IPS DF 19.7 (cell line): ENCODE data around the gene MLH1.
"Not testable (repeated sequence)": the region's sequence is repeated elsewhere in the genome, so short reads cannot be mapped to it uniquely, and the experiment has no call there.

Source experiments
- DNase-seq: peaks from one replicate; pipeline ENCODE4 v3.0.0-alpha.2; 2013; ENCODE audit warnings: low read depth, low spot score

The MLH1 gene

DNA sequence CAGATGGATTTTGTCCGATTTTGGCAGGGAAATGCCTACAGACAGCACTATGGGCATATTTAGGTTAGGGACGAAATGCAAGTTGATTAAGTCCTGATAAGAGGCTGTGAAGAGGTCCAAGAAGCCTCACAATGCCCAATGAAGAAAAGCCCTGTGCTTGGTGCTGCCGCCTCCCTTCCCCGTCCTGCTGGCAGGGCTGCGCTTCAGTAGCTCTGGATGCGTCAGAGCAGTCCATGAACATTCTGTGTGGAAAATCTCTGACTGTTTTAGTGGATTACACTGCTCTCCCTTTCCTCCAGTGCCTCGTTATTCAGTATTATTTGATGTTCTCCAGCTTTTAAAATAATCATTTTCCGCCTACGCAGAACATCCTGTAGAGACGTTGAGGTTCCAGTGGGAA lies 39.6 kb downstream of the MLH1 start:
- no peak for DNase-seq

DNA sequence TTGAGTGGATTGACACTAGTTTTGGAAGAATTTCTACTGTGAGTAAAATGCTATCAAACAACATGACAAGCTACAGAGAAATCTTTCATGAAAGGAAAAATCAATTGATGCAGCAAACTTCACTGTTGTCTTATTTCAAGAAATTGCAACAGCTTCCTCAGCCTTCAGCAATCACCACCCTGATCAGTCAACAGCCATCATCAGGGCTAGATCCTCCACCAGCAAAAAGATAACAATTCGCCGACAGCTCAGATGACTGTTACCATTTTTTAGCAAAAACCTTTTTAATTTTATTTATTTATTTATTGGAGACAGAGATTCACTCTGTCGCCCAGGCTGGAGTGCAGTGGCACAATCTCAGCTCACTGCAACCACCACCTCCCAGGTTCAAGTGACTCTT lies 44.0 kb downstream of the MLH1 start:
- no peak for DNase-seq

DNA sequence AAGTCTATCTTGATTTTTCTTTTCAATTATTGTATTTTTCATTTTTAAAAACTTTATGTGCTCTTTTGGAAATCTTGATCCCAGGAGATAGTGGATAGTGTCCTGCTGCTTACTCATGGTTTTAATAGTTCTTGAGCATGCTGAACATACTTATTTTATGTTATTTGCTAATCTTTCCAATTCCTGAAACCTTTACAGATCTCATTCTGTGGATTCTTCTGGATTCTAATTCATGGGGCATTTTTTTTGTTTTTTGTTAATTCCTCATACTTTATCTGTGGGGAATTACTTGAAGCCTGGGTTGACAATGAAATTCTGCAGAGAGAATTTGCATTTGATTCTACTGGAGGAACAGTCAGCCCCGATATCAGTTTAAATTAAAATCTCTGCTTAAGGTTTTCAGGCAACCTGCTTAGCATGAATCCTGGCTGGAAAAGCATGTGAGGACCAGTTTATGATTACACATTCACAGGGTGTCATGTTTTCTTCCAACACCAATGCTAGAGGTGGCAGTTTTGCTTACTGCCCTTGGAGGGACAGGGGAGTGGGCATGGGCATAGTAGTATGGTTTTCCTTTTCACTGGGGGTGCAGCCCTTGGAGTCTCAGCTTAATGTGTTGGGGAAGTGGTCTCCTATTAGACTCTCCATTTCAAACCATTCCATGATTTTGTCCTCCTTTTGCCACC lies 46.0 kb downstream of the MLH1 start:
- DNase-seq = no peak

DNA sequence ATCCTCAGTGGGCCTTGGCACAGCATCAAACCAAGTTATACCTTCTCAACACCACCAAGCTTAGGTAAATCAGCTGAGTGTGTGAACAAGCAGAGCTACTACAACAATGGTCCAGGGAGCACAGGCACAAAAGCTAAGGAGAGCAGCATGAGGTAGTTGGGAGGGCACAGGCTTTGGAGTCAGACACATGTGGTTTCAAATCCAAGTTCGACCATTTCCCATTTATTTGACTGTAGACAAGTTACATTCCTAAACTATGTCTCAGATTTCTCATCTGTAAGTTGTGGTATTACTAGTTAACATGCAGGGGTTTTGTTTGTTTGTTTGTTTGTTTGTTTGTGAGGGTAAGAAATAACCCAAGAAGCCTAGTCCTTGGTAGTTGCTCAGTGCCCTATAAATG lies 46.9 kb downstream of the MLH1 start:
- no peak for DNase-seq

DNA sequence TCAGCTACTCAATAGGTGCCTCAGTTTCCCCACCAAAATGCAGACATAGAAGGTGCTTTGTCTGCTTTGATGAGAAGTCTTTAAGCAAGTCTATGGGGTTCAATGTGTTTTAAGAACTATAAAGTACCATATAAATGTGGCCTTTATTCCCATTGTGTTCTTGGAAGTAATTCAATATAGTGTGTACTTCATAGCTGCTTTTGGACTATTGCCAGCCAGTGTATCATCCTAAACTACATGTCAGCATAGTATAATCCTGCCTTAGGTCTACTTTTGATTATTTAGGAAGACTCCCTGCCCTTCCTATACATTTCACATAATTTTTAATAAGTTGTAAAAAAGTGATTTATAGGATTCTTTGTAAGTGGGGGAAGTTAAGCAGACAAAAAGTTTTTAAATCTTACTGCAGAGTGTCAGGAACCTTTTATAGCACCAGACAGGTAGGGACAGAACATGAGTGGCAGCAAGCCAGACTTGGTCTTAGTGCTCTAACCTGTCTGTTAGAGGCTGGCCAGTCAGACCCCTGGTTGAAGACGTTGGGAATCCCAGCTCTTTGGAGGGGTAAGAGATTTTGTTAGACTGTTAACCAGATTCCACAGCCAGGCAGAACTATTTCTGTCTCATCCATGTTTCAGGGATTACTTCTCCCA lies 48.4 kb downstream of the MLH1 start:
- DNase-seq = no peak

DNA sequence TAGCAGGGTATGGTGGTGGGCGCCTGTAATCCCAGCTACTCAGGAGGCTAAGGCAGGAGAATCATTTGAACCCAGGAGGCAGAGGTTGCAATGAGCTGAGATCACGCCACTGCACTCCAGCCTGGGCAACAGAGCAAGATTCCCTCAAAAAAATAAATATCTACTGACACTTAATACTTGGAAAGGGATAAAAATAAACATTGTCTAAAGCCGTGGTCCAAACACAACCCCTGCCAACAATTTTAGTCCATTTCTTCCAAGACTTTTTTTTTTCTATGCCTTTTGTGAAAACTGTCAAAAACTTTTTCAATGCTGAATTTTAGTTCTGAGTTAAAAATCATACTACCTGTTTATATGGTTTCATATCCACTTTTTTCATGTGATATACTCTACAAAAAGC lies 49.4 kb downstream of the MLH1 start:
- not testable (repeated sequence) for DNase-seq

DNA sequence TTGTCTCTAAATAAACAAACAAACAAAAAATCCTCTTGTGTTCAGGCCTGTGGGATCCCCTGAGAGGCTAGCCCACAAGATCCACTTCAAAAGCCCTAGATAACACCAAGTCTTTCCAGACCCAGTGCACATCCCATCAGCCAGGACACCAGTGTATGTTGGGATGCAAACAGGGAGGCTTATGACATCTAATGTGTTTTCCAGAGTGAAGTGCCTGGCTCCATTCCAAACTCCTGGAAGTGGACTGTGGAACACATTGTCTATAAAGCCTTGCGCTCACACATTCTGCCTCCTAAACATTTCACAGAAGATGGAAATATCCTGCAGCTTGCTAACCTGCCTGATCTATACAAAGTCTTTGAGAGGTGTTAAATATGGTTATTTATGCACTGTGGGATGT lies 57.0 kb downstream of the MLH1 start:
- no peak for DNase-seq

DNA sequence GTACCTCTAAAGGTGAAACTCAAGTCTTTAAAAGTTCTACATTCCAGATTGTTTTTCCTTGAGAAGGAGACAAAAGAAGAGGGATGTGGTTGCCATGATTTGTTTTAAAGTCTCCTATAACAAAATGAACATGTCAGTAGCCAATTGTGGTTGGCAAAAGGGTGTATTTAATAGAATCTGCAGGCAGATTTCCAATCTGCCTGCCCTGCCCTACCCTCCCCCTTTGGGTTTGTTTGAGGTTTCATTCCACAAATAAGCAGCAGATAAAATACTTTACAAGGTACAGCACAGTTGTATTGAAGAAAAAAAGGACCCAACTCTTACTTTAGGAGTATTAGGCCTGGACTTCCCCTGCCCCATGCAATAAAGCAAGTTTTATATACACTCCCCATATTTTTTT lies 59.5 kb downstream of the MLH1 start:
- no peak for DNase-seq

DNA sequence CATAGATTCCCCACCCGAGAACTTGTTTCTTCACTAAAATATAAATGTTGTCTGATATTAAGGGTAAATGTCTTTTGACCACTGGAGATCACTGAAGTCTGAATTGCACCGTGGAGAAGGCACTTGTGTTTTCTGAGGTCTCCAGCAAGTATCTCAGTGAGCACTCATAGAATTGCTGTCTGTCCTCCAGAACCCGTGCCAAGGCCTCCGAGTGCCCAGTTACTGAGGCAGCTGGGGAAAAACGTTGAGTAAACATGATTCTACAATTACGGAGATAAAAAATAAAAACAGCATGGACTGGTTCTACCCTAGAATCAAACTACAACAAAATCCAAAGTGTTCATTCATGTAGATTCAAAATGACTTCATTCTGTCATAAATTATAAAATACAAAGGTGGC lies 60.0 kb downstream of the MLH1 start:
- no peak for DNase-seq

DNA sequence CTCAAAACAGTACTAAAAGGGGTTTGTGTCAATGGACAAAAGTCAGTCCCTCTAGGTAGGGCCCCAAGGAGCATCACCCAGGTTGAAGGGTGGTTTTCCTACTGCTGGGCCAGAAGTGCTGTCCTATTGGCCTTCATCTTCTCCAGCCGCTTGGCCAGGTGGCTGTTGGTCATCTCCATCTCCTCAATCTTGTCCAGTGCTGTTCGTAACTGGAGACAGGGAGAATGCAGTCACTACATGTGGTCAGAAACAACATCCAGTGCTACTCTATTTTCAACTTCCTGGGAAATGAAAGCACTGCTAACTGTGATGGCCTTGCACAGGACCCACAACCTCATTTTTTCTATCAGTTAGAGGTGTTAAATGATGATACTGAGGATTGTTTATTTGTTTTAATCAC lies 60.4 kb downstream of the MLH1 start:
- no peak for DNase-seq

DNA sequence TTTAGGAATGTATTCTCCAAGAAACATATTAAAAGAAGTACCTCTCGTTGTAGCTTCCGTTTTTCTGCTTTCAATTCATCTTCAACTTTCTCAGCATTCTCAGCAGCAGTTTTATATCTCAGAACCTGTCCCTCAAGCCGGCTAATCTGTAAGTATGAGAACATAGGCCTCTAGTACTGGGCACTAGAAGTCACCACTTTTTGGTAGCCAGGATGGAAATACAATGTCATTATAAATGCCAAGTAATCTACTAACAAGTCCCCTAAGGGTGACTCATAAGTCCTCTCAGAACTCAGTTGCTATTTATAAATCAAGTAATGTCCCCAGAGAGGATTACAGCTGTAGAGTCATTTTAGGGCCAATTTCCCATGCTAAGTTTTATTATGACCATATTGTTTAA lies 61.1 kb downstream of the MLH1 start:
- no peak for DNase-seq

DNA sequence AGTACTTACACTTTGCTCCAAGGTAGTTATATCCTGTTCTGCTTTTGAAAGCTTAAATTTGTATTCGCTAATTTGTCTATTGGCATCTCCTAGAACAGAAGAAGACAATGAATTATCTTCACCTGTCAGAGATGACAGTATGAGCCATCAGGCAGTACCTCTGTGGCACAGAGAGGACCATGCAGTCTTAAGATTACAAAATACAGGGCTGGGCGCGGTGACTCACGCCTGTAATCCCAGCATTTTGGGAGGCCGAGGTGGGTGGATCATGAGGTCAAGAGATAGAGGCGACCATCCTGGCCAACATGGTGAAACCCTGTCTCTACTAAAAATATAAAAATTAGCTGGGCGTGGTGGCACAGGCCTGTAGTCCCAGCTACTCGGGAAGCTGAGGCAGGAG lies 61.8 kb downstream of the MLH1 start:
- not testable (repeated sequence) for DNase-seq

DNA sequence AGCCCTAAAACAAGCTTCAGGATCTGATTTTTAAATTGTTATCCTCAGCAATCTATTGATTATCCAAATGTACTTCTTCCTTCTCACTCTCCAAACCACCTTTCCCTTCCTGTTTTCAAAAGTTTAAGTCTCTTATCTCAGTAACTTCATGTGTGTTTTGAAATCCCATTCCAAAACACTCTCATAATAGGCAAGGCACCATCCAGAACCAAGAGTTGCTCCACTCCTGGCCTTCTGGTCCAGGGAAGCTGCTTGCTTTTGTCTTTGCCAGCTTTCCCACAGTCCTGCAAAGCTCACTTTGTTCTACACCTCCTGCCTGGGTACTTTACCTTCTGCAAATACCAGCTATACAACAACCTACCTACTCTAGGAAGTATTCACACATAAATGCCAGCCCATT lies 63.5 kb downstream of the MLH1 start:
- DNase-seq = no peak

DNA sequence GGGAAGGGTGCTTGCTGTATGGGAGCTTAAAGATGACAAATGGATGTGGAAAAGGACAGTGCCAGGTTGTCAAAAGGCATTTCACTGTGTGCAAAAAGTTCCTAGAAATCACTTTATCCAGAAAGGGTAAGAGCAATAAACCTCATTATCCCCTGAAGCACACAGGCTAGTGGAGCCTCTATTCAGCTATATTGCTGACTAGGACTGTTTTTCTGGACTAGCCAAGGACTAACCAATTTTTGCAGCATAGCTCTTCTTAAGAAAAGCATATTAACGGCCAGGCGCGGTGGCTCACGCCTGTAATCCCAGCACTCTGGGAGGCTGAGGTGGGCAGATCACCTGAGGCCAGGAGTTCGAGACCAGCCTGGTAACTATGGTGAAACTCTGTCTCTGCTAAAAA lies 64.8 kb downstream of the MLH1 start:
- DNase-seq = no peak

DNA sequence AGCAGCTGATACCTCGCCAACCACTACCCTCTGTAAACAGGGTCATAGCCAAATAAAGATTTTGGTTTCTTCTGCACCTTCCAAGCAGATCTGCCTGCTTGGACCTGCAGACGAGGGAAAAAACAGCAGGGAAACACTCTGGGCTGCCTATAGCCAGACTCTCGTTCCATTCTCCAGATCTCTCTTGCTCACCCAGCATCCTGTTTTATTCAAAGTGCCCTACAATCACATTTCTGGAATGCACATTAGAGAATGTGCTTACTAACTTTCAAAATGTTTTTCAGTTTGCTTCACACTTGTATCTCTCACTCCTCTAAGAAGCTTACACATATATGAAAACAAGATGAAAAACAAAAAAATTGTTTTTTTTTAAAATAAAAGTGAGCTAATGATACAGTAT lies 71.4 kb downstream of the MLH1 start:
- no peak for DNase-seq

DNA sequence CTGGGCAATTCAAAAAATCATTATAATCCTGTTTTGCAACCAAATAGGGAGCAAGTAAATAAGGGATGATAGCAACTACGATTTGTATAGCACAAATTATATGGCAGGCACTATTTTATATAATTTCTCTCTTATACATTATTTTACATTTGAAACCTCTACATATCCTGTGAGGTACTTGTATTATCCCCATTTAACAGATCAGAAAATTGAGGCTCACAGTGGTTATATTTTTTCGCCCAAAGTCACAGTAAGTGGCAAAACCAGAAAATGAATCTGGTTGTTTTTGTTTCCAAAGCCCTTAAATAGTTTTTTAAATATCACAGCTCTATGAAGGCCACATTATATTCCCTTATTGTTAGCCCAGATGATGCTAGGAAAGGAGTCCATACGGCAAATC lies 74.3 kb downstream of the MLH1 start:
- no peak for DNase-seq

DNA sequence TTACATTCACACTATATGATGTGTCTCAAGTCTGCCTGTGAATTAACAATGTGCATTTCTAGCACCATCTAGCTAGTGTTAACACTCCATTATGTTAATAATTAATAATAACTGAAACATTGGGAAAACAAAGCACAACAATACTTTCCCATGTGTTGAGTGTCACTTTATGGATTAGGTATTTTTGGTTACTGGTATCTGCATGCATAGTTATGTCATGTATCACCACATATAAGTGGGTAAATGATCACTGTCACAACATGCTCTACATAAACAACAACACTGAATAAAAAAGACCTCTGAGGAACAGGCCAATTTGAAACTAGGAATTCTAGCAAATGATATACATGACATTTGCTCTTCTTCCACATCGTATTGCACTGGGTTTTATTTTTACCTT lies 74.7 kb downstream of the MLH1 start:
- no peak for DNase-seq

DNA sequence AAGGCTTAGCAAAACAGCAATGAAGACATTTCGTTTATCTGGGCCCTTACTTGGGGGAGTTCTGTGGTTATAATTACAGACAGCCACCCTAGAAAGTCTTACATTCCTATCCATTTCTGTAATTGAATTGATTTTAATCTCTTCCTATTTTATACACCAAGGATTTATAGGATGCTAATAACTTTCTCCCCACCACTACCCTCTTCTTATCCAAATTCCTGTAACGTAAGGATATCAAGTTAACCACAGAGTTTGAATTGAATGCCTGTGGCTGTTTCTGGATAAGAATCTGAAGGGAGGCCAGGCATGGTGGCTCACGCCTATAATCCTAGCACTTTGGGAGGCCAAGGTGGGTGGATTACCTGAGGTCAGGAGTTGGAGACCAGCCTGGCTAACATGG lies 78.6 kb downstream of the MLH1 start:
- DNase-seq = no peak

DNA sequence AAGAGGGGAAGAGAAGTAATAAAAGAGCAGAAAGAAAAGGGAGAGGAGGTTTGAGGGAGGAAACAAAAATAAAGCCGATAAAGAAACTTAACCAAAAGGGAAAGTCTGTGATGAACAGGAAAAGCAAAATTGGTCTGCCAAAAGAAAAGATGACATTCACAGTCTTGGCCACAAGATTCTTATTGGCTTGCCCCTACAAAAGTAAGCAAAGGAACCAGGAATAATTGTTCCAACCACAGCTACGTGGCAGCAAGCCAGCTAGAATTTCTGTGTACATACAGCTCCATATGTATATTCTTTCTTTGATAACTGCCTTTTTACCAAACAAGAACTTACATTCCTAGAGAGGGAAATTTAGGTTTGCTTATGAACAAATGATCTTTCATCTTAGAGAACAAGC lies 79.6 kb downstream of the MLH1 start:
- no peak for DNase-seq

DNA sequence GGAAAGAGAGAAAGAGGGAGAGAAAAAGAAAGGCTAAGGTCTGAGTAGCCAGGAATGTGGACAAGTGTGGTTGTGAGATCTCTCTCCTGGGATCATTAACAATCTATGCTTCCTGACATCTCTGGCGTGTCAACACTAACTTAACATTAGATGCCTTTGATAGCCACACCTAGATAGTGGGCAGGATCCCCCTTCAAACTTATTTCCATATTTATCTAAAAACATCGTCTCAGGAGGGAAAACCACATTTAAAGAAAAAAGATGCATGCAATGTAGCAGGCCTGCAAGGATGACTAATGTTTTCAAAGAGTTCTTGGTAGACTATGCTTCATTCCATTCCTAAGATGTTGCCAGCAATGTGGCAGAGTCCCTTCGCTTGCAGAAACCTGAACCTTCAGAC lies 80.9 kb downstream of the MLH1 start:
- DNase-seq = no peak

DNA sequence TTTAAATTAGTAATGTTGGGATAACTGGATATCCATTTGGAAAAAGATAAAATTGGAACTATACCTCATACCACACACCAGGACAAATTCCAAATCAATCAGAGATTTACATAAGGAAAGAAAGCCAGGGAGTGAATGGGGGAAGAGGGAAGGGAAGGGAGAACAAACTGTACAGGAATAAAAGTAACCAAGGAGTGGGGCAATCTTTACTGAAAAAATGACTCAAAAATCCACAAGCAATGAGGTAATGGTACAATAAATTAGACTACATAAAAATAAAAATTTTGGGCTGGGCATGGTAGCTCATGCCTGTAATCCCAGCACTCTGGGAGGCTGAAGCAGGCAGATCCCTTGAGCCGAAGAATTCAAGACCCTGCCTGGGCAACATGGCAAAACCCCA lies 82.6 kb downstream of the MLH1 start:
- DNase-seq = no peak

DNA sequence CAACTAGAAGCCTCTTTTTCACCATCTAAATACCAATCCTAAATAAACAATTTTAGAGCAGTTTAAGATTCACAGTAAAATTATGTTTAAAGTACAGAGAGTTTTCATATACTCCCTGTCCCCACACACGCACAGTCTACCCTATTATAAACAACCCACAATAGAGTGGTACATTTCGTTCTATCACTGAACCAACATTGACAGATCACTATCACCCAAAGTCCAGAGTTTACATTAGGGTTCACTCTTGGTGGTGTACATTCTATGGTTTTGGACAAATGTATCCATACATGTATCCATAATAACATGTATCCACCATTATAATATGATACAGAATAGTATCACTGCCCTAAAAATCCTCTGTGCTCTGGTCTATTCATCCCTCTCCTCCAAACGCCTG lies 89.0 kb downstream of the MLH1 start:
- DNase-seq = no peak

DNA sequence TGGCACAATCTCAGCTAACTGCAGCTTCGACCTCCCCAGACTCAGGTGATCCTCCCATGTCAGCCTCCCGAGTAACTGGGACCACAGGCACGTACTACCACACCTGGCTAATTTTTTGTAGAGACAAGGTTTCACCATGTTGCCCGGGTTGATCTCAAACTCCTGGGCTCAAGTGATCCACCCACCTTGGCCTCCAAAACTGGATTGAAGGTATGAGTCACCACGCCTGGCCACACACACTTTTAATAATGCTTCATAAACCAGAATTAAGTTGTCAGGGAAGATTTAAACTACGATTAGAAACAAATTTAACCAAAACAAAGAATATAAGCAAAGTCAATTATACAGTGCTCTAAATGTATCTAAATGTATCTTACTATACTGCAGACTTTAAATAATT lies 93.6 kb downstream of the MLH1 start:
- no peak for DNase-seq

DNA sequence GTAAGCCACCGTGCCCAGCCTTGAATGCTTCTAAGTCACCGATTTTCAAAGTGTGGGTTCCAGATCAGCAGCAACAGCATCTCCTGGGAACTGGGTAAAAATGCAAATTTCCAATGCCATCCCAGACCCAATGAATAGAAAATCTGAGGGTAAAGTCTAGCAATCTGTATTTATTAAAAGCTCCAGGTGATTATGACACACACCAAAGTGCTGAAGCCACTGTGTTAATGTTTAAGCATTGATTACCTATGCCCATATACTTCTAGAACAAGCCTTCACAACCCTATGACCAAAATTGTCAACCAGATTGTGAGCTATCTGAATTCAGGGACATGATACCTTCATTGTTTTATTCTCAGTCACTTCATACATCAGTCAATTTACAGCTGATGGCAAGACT lies 94.6 kb downstream of the MLH1 start:
- no peak for DNase-seq
